Measurements from ENCODE around the gene SEPTIN3. TPM values are rescaled to one million over a fixed set of nuclear protein-coding genes. Genes with fewer than 3 reads are reported as not detected.

Gene SEPTIN3
- total and polyA plus RNA-seq, 2 of the 8 experiments (the other 6 are each of a cell fraction or from before 2014, with no cell fraction given), result 38.9 to 52.9 TPM

DNA sequence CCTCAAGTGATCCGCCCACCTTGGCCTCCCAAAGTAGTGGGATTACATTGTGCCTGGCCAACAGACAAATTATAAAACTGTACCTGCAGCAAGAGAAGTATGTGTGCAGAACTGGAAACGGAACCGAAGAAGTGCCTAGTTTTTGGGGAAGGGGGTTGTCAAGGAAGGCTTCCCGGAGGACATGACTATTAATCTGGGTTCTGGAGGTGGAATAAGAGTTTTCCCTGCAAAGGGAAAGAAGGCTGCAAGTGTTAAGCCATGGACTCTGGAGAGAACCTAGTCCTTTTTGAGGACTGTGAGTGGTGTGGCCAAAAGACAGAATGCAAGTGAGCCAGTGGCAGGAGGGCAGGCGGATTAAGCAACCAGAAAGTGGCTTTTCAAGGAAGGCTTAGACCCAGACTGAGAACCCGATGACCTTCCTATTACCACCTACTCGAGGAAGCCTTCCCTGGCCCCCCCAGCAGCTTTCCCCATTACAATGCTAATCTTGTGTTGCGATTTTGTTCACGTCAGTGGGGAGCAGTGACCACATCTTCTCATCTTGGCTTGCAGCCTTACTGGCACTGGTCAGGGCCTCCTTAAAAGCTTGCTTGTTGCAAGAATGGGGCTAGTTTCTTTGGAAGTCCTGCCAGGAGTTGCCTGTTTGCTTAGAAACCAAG is 5.7 kb upstream of the SEPTIN3 start:
- no peak overlapping the region for H4K8ac ChIP-seq (ENCODE audit: extremely low read depth, insufficient read depth, low read length)
- H2BK20ac ChIP-seq (ENCODE audit: low read length), result no peak overlapping the region
- no peak overlapping the region for H3K9ac ChIP-seq (replicated peaks in 1 of 4; ENCODE audit: extremely low read depth in 1 of 4, low read depth in 3 of 4, low read length in 3 of 4)
- no peak overlapping the region for H2BK5ac ChIP-seq (ENCODE audit: low read depth, low read length)
- peaks cover 0 to 8% (median 3%) of the 10 kb centered on the region in 4 experiments; a peak in 5 of 7 replicates for H3K4me1 ChIP-seq (replicated peaks in 1 of 4; ENCODE audit: control insufficient read depth in 3 of 4, insufficient read depth in 4 of 4, low read length in 3 of 4)
- no peak overlapping the region for H3K4ac ChIP-seq (replicated peaks; ENCODE audit: insufficient read length, low read depth, low read length)
- H3K9me3 ChIP-seq (ENCODE audit: insufficient read depth in 2 of 2, low read depth in 1 of 2, low read length in 1 of 2), result no peaks in the 10 kb centered on the region
- H2BK120ac ChIP-seq (replicated peaks; ENCODE audit: low read depth, low read length), result no peak overlapping the region
- CTCF ChIA-PET (ENCODE audit: partially characterized antibody), result interaction anchor here (0.6 to 10.8 kb wide), 9 partner anchors 12 to 154 kb away, joined by 3 to 116 read pairs (median 3); partner anchors contain the start of genes CENPM, NAGA and NDUFA6
- H3K79me2 ChIP-seq (ENCODE audit: control insufficient read depth in 1 of 2, insufficient read depth in 2 of 2, low read length in 2 of 2), result no peaks in the 10 kb centered on the region
- POLR2A ChIA-PET (ENCODE audit: partially characterized antibody), result interaction anchor here (1.3 to 1.7 kb wide), 2 partner anchors 17 to 38 kb away, joined by 3 to 6 read pairs; partner anchors contain the start of gene CENPM
- no peak overlapping the region for H4K5ac ChIP-seq (ENCODE audit: insufficient read length, low read depth, low read length)
- no peak overlapping the region for H3K23ac ChIP-seq (ENCODE audit: insufficient read length)
- H2AFZ ChIP-seq (ENCODE audit: low read length), result no peak overlapping the region
- no peak overlapping the region for H4K91ac ChIP-seq (replicated peaks; ENCODE audit: insufficient read length, low read length)
- H3K14ac ChIP-seq (ENCODE audit: insufficient read length), result no peak overlapping the region
- no peak overlapping the region for H2AK5ac ChIP-seq (ENCODE audit: low read depth, low read length)
- FAIRE-seq, result no peak
- no peak for DNase-seq (ENCODE audit: low read depth in 1 of 2, low spot score in 2 of 2)
- H3K27ac ChIP-seq (ENCODE audit: low read depth, low read length), result no peak overlapping the region
- no peak overlapping the region for H3K4me3 ChIP-seq (ENCODE audit: extremely low read depth in 1 of 4, insufficient read depth in 2 of 4, low read depth in 3 of 4, low read length in 4 of 4)
- no peak overlapping the region for H2BK12ac ChIP-seq (ENCODE audit: low read depth, low read length)
- H3K27me3 ChIP-seq (replicated peaks in 1 of 4; ENCODE audit: control insufficient read depth in 3 of 4, extremely low read depth in 1 of 4, insufficient read depth in 3 of 4, low read length in 3 of 4), result no peaks in the 10 kb centered on the region
- no peak overlapping the region for H2BK15ac ChIP-seq (ENCODE audit: low read length)
- H3K36me3 ChIP-seq (ENCODE audit: control insufficient read depth in 2 of 4, insufficient read depth in 4 of 4, low read length in 3 of 4), result no peaks in the 10 kb centered on the region
- H3K79me1 ChIP-seq (ENCODE audit: low read depth, low read length), result no peaks in the 10 kb centered on the region
- H3K18ac ChIP-seq (ENCODE audit: extremely low read depth, low read length), result no peak overlapping the region; the same call in none of the 2 replicates
- H3K4me2 ChIP-seq (ENCODE audit: insufficient read depth in 1 of 2, low read depth in 2 of 2, low read length in 2 of 2), result peak overlapping the region in 1 of 2 experiments; percentile 9; a peak in 1 of 4 replicates
- H3K56ac ChIP-seq (replicated peaks; ENCODE audit: insufficient read length, low read depth, low read length), result no peak overlapping the region
- 73% methylated on average over 9 of the region's 9 CpGs; no CpG with 5 or more reads in 1 of the 2 experiments for WGBS, 2 experiments (ENCODE audit: extremely low coverage in 1 of 2, insufficient coverage in 1 of 2, insufficient read length in 1 of 2, insufficient replicate concordance in 2 of 2, low coverage in 1 of 2, low lambda C conversion rate in 2 of 2, missing lambda C conversion rate in 1 of 2)
- H4K20me1 ChIP-seq (replicated peaks in 1 of 2; ENCODE audit: control insufficient read depth in 1 of 2, insufficient read depth in 2 of 2, low read length in 2 of 2), result no peaks in the 10 kb centered on the region
- H3K23me2 ChIP-seq (ENCODE audit: low read depth, low read length), result no peaks in the 10 kb centered on the region
- TF ChIP-seq ATF2 (IDR thresholded peaks at IDR 0.05; ENCODE audit: low read length), result no peak
- TF ChIP-seq, protein P1, sequence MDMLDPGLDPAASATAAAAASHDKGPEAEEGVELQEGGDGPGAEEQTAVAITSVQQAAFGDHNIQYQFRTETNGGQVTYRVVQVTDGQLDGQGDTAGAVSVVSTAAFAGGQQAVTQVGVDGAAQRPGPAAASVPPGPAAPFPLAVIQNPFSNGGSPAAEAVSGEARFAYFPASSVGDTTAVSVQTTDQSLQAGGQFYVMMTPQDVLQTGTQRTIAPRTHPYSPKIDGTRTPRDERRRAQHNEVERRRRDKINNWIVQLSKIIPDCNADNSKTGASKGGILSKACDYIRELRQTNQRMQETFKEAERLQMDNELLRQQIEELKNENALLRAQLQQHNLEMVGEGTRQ (IDR thresholded peaks at IDR 0.05; ENCODE audit: low read length), result no peak
- no peak for TF ChIP-seq SP2 (IDR thresholded peaks at IDR 0.05; ENCODE audit: low read length)
- no peak for TF ChIP-seq GTF2F1 (IDR thresholded peaks at IDR 0.05; ENCODE audit: borderline replicate concordance, low read depth, low read length)
- TF ChIP-seq MAX (IDR thresholded peaks at IDR 0.05), result no peak
- no peak for TF ChIP-seq SAP30 (IDR thresholded peaks at IDR 0.05; ENCODE audit: insufficient read depth, insufficient replicate concordance, low read length)
- no peak for TF ChIP-seq HDAC2 (IDR thresholded peaks at IDR 0.05; ENCODE audit: borderline replicate concordance in 1 of 2, low read depth in 2 of 2, low read length in 2 of 2)
- no peak for TF ChIP-seq YY1 (IDR thresholded peaks at IDR 0.05; ENCODE audit: low read depth, low read length)
